ENCODE results near the gene SSNA1. TPM values are rescaled to one million over a fixed set of nuclear protein-coding genes. Genes with fewer than 3 reads are reported as not detected.

SSNA1 gene
- polyA plus RNA-seq, 1 donor from 2014 or later = 170 TPM

- Histone ChIP-seq H3K36me3 (ENCODE audit: insufficient read depth, low read length) (no peaks in the 10 kb centered on the region), H2AFZ (ENCODE audit: low read depth, low read length) (no peak overlapping the region), H4K20me1 (ENCODE audit: insufficient read depth) (no peaks in the 10 kb centered on the region), H3K79me2 (replicated peaks; ENCODE audit: insufficient read depth, low read length) (no peaks in the 10 kb centered on the region), H3K27me3 (ENCODE audit: insufficient read depth, low read depth, low read length) (no peaks in the 10 kb centered on the region), H3K9me2 (ENCODE audit: insufficient read depth, low read length) (no peaks in the 10 kb centered on the region), H3K4me2 (ENCODE audit: low read length) (no peak overlapping the region), H3F3A (ENCODE audit: insufficient read depth, low read length, poor library complexity, severe bottlenecking) (no peaks in the 10 kb centered on the region), H3K4me3 (ENCODE audit: low read length) (no peak overlapping the region), H3K27ac (ENCODE audit: low read length) (no peak overlapping the region), H3K9ac (ENCODE audit: low read length) (no peak overlapping the region), H3K9me3 (ENCODE audit: low read length) (no peaks in the 10 kb centered on the region)
- TF ChIP-seq REST (IDR thresholded peaks at IDR 0.05; ENCODE audit: borderline replicate concordance) (no peak), TAF1 (IDR thresholded peaks at IDR 0.05; ENCODE audit: low read depth) (no peak), CTCF (IDR thresholded peaks at IDR 0.05; ENCODE audit: poor library complexity, severe bottlenecking) (no peak), EP300 (conservative IDR thresholded peaks at IDR 0.05; ENCODE audit: poor library complexity, severe bottlenecking) (no peak), SMC3 (conservative IDR thresholded peaks at IDR 0.05; ENCODE audit: poor library complexity) (no peak)
Observed at GRCh38 chr9:137179761-137180160, 8.7 kb upstream of the SSNA1 start.

- Histone ChIP-seq H4K20me1 (ENCODE audit: insufficient read depth) (no peaks in the 10 kb centered on the region), H3K27me3 (ENCODE audit: insufficient read depth, low read depth, low read length) (no peaks in the 10 kb centered on the region), H3F3A (ENCODE audit: insufficient read depth, low read length, poor library complexity, severe bottlenecking) (no peaks in the 10 kb centered on the region), H3K9me3 (ENCODE audit: low read length) (no peaks in the 10 kb centered on the region), H2AFZ (ENCODE audit: low read depth, low read length) (no peak overlapping the region), H3K27ac (ENCODE audit: low read length) (no peak overlapping the region), H3K9me2 (ENCODE audit: insufficient read depth, low read length) (no peaks in the 10 kb centered on the region), H3K9ac (ENCODE audit: low read length) (no peak overlapping the region), H3K36me3 (ENCODE audit: insufficient read depth, low read length) (no peaks in the 10 kb centered on the region), H3K79me2 (replicated peaks; ENCODE audit: insufficient read depth, low read length) (no peaks in the 10 kb centered on the region), H3K4me2 (ENCODE audit: low read length) (no peak overlapping the region), H3K4me3 (ENCODE audit: low read length) (no peak overlapping the region)
- no peak for TF ChIP-seq CTCF (IDR thresholded peaks at IDR 0.05; ENCODE audit: poor library complexity, severe bottlenecking)
- TF ChIP-seq REST (IDR thresholded peaks at IDR 0.05; ENCODE audit: borderline replicate concordance) = no peak
- no peak for TF ChIP-seq MXI1 (conservative IDR thresholded peaks at IDR 0.05; ENCODE audit: poor library complexity, severe bottlenecking)
- TF ChIP-seq RAD21 (conservative IDR thresholded peaks at IDR 0.05) = no peak
- TF ChIP-seq EP300 (conservative IDR thresholded peaks at IDR 0.05; ENCODE audit: poor library complexity, severe bottlenecking) = no peak
- TF ChIP-seq EZH2 (IDR thresholded peaks at IDR 0.05; ENCODE audit: borderline replicate concordance, insufficient read depth, low read length, poor library complexity, severe bottlenecking) = no peak
- no peak for TF ChIP-seq SMC3 (conservative IDR thresholded peaks at IDR 0.05; ENCODE audit: poor library complexity)
- TF ChIP-seq TAF1 (IDR thresholded peaks at IDR 0.05; ENCODE audit: low read depth) = no peak
- no peak for TF ChIP-seq POLR2AphosphoS5 (IDR thresholded peaks at IDR 0.05)
Observed at GRCh38 chr9:137180491-137180890, 8.0 kb upstream of the SSNA1 start.

All from neural cell (in vitro differentiated cells).